HEK293 (cell line): ENCODE results near the gene BBS10.

Experiments
- CTCF ChIP-seq: fragments of 450-650 bp; formaldehyde crosslinking; IDR thresholded peaks from 2 replicates; pipeline ENCODE4 v1.5.1; 2016; ENCODE audit warnings: missing biosample characterization, missing genetic modification characterization
- REST ChIP-seq: fragments of 450-650 bp; formaldehyde crosslinking; IDR thresholded peaks from 2 replicates; pipeline ENCODE4 v1.5.1; 2016; ENCODE audit warnings: missing biosample characterization, missing genetic modification characterization
- ZNF239 ChIP-seq: fragments of 450-650 bp; formaldehyde crosslinking; IDR thresholded peaks from 2 replicates; pipeline ENCODE4 v1.5.1; 2016; ENCODE audit warnings: missing biosample characterization, missing genetic modification characterization
- ZNF623 ChIP-seq: fragments of 450-650 bp; formaldehyde crosslinking; IDR thresholded peaks from 2 replicates; pipeline ENCODE4 v1.5.1; 2016; ENCODE audit warnings: missing biosample characterization, missing genetic modification characterization
- ZNF707 ChIP-seq: fragments of 450-650 bp; formaldehyde crosslinking; IDR thresholded peaks from 2 replicates; pipeline ENCODE4 v1.5.1; 2016; ENCODE audit warnings: missing biosample characterization, missing genetic modification characterization
- ZNF837 ChIP-seq: fragments of 450-650 bp; formaldehyde crosslinking; IDR thresholded peaks from 2 replicates; pipeline ENCODE4 v1.5.1; 2016; ENCODE audit warnings: missing biosample characterization, missing genetic modification characterization

GRCh38 chr12:76316468-76316867, 31.7 kb downstream of the BBS10 start:
- TF ChIP-seq ZNF623 (tag by site-specific recombination) = no peak
- TF ChIP-seq CTCF (tag by site-specific recombination) = no peak
- no peak for TF ChIP-seq ZNF707
- no peak for TF ChIP-seq REST
- TF ChIP-seq ZNF239 (tag by site-specific recombination) = no peak
- TF ChIP-seq ZNF837 (tag by site-specific recombination) = no peak
